H1 (cell line): ENCODE measurements around the gene MYO16. TPM values are rescaled to one million over a fixed set of nuclear protein-coding genes. Genes with fewer than 3 reads are reported as not detected.

Source experiments
- CTCF ChIA-PET: fragments of 300-600 bp; sonication (Branson Sonifier 250); formaldehyde crosslinking; loops from one replicate; lab custom pipeline; 2021; ENCODE audit not compliant: partially characterized antibody; lab: Charles Lee
- POLR2A ChIA-PET: fragments of 300-600 bp; sonication (Branson Sonifier 250); formaldehyde crosslinking; loops from one replicate; lab custom pipeline; 2021; ENCODE audit warnings: inconsistent platforms; ENCODE audit not compliant: partially characterized antibody; lab: Charles Lee
- DNase-seq, 2 experiments: peaks; one replicate each; pipeline versions ENCODE4 v3.0.0 to v3.0.0-alpha.2; 2010 to 2022; ENCODE audit warnings: low spot score in 2 of 2, low read depth in 1 of 2, mixed read lengths in 1 of 2
- FAIRE-seq: peaks from 2 replicates; lab custom pipeline; 2011; peaks lifted over from hg19 to GRCh38; lab: Jason Lieb, UNC
- H2AFZ ChIP-seq: 2 replicates; pipeline ENCODE4 v1.8.1; 2012; ENCODE audit warnings: low read length, inconsistent platforms
- H2AK5ac ChIP-seq: 2 replicates; pipeline ENCODE4 v1.6.1; 2013; ENCODE audit warnings: low read depth, low read length
- H2BK120ac ChIP-seq: replicated peaks from 2 replicates; pipeline ENCODE3; 2013; ENCODE audit warnings: low read depth, low read length, inconsistent platforms
- H2BK12ac ChIP-seq: 2 replicates; pipeline ENCODE4 v1.6.1; 2013; ENCODE audit warnings: low read depth, low read length
- H2BK15ac ChIP-seq: 2 replicates; pipeline ENCODE4 v1.6.1; 2013; ENCODE audit warnings: low read length
- H2BK20ac ChIP-seq: 2 replicates; pipeline ENCODE4 v1.6.1; 2013; ENCODE audit warnings: low read length
- H2BK5ac ChIP-seq: 2 replicates; pipeline ENCODE4 v1.6.1; 2013; ENCODE audit warnings: low read depth, low read length
- H3K14ac ChIP-seq: 2 replicates; pipeline ENCODE4 v1.6.1; 2013; ENCODE audit warnings: inconsistent platforms; ENCODE audit not compliant: insufficient read length
- H3K18ac ChIP-seq: 2 replicates; pipeline ENCODE4 v1.6.1; 2013; ENCODE audit warnings: low read length; ENCODE audit errors: extremely low read depth
- H3K23ac ChIP-seq: 2 replicates; pipeline ENCODE4 v1.6.1; 2013; ENCODE audit warnings: inconsistent platforms; ENCODE audit not compliant: insufficient read length
- H3K23me2 ChIP-seq: 2 replicates; pipeline ENCODE4 v1.6.1; 2013; ENCODE audit warnings: low read depth, low read length
- H3K27ac ChIP-seq: 2 replicates; pipeline ENCODE4 v1.6.1; 2011; ENCODE audit warnings: low read depth, low read length, inconsistent platforms
- H3K27me3 ChIP-seq, 4 experiments: replicated peaks in 1 of 4; 1 replicate in 1 of 4; 2 replicates in 3 of 4; pipeline versions ENCODE4 v1.6.1 to v1.8.1; 2011 to 2013; ENCODE audit warnings: low read length in 3 of 4, mild to moderate bottlenecking in 3 of 4, inconsistent platforms in 2 of 4, mixed read lengths in 2 of 4, moderate library complexity in 1 of 4; ENCODE audit not compliant: control insufficient read depth in 3 of 4, insufficient read depth in 3 of 4; ENCODE audit errors: extremely low read depth in 1 of 4
- H3K36me3 ChIP-seq, 4 experiments: 2 replicates each; pipeline versions ENCODE4 v1.6.1 to v1.8.1; 2011 to 2013; ENCODE audit warnings: mild to moderate bottlenecking in 4 of 4, low read length in 3 of 4, moderate library complexity in 2 of 4, control low read depth in 1 of 4, inconsistent platforms in 1 of 4; ENCODE audit not compliant: insufficient read depth in 4 of 4, control insufficient read depth in 2 of 4
- H3K4ac ChIP-seq: replicated peaks from 2 replicates; pipeline ENCODE3; 2013; ENCODE audit warnings: low read length, low read depth, mixed read lengths, inconsistent platforms; ENCODE audit not compliant: insufficient read length
- H3K4me1 ChIP-seq, 4 experiments: replicated peaks in 1 of 4; 1 replicate in 1 of 4; 2 replicates in 3 of 4; pipeline versions ENCODE4 v1.6.1 to v1.8.1; 2011 to 2013; ENCODE audit warnings: low read length in 3 of 4, inconsistent platforms in 2 of 4, mixed read lengths in 1 of 4; ENCODE audit not compliant: insufficient read depth in 4 of 4, control insufficient read depth in 3 of 4
- H3K4me2 ChIP-seq, 2 experiments: 2 replicates each; pipeline versions ENCODE4 v1.6.1 to v1.8.1; 2011 to 2013; ENCODE audit warnings: low read depth in 2 of 2, low read length in 2 of 2, control low read depth in 1 of 2, inconsistent platforms in 1 of 2, mild to moderate bottlenecking in 1 of 2; ENCODE audit not compliant: insufficient read depth in 1 of 2
- H3K4me3 ChIP-seq, 4 experiments: fragments of 200-600, 300-600 bp in 1 of 4; sonication (generic), shearing (Covaris generic), sonication (Bioruptor Twin) in 1 of 4; 2 replicates each; pipeline versions ENCODE4 v1.5.1 to v1.8.1; 2011 to 2016; ENCODE audit warnings: low read length in 4 of 4, low read depth in 3 of 4, control low read depth in 2 of 4, inconsistent platforms in 2 of 4, mild to moderate bottlenecking in 2 of 4, mixed read lengths in 1 of 4, moderate library complexity in 1 of 4; ENCODE audit not compliant: insufficient read depth in 2 of 4; ENCODE audit errors: extremely low read depth in 1 of 4
- H3K56ac ChIP-seq: replicated peaks from 2 replicates; pipeline ENCODE3; 2013; ENCODE audit warnings: low read depth, mild to moderate bottlenecking, mixed read lengths, low read length, inconsistent platforms; ENCODE audit not compliant: insufficient read length
- H3K79me1 ChIP-seq: 2 replicates; pipeline ENCODE4 v1.6.1; 2013; ENCODE audit warnings: low read depth, low read length, control low read depth
- H3K79me2 ChIP-seq, 2 experiments: 2 replicates each; pipeline versions ENCODE4 v1.6.1 to v1.8.1; 2012 to 2013; ENCODE audit warnings: low read length in 2 of 2, mild to moderate bottlenecking in 2 of 2, inconsistent platforms in 1 of 2; ENCODE audit not compliant: insufficient read depth in 2 of 2, control insufficient read depth in 1 of 2
- H3K9ac ChIP-seq, 4 experiments: replicated peaks in 1 of 4; 1 replicate in 1 of 4; 2 replicates in 3 of 4; pipeline versions ENCODE4 v1.6.1 to v1.8.1; 2011 to 2013; ENCODE audit warnings: low read depth in 3 of 4, low read length in 3 of 4, control low read depth in 2 of 4, mild to moderate bottlenecking in 2 of 4, moderate library complexity in 2 of 4, inconsistent platforms in 1 of 4; ENCODE audit errors: extremely low read depth in 1 of 4
- H3K9me3 ChIP-seq, 2 experiments: 2 replicates each; pipeline versions ENCODE4 v1.6.1 to v1.8.1; 2012 to 2013; ENCODE audit warnings: mild to moderate bottlenecking in 2 of 2, moderate library complexity in 2 of 2, control low read depth in 1 of 2, inconsistent platforms in 1 of 2, low read depth in 1 of 2, low read length in 1 of 2, mixed read lengths in 1 of 2; ENCODE audit not compliant: insufficient read depth in 2 of 2
- H4K20me1 ChIP-seq, 2 experiments: replicated peaks in 1 of 2; 2 replicates each; pipeline versions ENCODE3 to v1.8.1; 2011 to 2013; ENCODE audit warnings: inconsistent platforms in 2 of 2, low read length in 2 of 2, mild to moderate bottlenecking in 1 of 2; ENCODE audit not compliant: insufficient read depth in 2 of 2, control insufficient read depth in 1 of 2
- H4K5ac ChIP-seq: 2 replicates; pipeline ENCODE4 v1.6.1; 2013; ENCODE audit warnings: low read length, low read depth, mixed read lengths, inconsistent platforms; ENCODE audit not compliant: insufficient read length
- H4K8ac ChIP-seq: 2 replicates; pipeline ENCODE4 v1.8.0; 2013; ENCODE audit warnings: mild to moderate bottlenecking, moderate library complexity, low read length, inconsistent platforms; ENCODE audit not compliant: insufficient read depth; ENCODE audit errors: extremely low read depth
- H4K91ac ChIP-seq: replicated peaks from 2 replicates; pipeline ENCODE3; 2013; ENCODE audit warnings: low read length, mixed read lengths, inconsistent platforms; ENCODE audit not compliant: insufficient read length
- CTBP2 ChIP-seq: IDR thresholded peaks from 2 replicates; pipeline ENCODE4 v1.7.0; 2011; ENCODE audit warnings: borderline replicate concordance, mild to moderate bottlenecking, moderate library complexity, mixed read lengths, low read length; ENCODE audit not compliant: insufficient read depth, insufficient read length
- EGR1 ChIP-seq: IDR thresholded peaks from 2 replicates; pipeline ENCODE4 v1.6.1; 2011; ENCODE audit warnings: low read depth, low read length, borderline replicate concordance
- FOSL1 ChIP-seq: IDR thresholded peaks from 2 replicates; pipeline ENCODE4 v1.6.1; 2011; ENCODE audit warnings: mild to moderate bottlenecking, low read depth, low read length, moderate library complexity; ENCODE audit not compliant: insufficient read depth
- GABPA ChIP-seq: IDR thresholded peaks from 2 replicates; pipeline ENCODE4 v1.6.1; 2011; ENCODE audit warnings: mild to moderate bottlenecking, low read length, moderate library complexity, borderline replicate concordance; ENCODE audit not compliant: insufficient read depth
- HDAC2 ChIP-seq, 2 experiments: fragments of 300-600 bp in 1 of 2; sonication (generic) in 1 of 2; IDR thresholded peaks; 2 replicates each; pipeline ENCODE4 v1.6.1; 2011 to 2012; ENCODE audit warnings: low read depth in 2 of 2, low read length in 2 of 2, mild to moderate bottlenecking in 2 of 2, moderate library complexity in 2 of 2, borderline replicate concordance in 1 of 2, inconsistent platforms in 1 of 2
- NRF1 ChIP-seq: IDR thresholded peaks from 2 replicates; pipeline ENCODE4 v1.6.1; 2011; ENCODE audit warnings: mild to moderate bottlenecking, low read depth, low read length, improper control_type of control experiment
- SAP30 ChIP-seq: fragments of 300-600 bp; sonication (generic); IDR thresholded peaks from 2 replicates; pipeline ENCODE4 v1.7.1; 2012; ENCODE audit warnings: low read length, moderate library complexity, mild to moderate bottlenecking, inconsistent platforms; ENCODE audit not compliant: insufficient read depth, insufficient replicate concordance
- SIX5 ChIP-seq: IDR thresholded peaks from 2 replicates; pipeline ENCODE4 v1.6.1; 2011; ENCODE audit warnings: mild to moderate bottlenecking, low read depth, low read length
- TCF12 ChIP-seq: IDR thresholded peaks from 2 replicates; pipeline ENCODE4 v1.6.1; 2011; ENCODE audit warnings: low read depth, mild to moderate bottlenecking, low read length
- ZNF274 ChIP-seq: IDR thresholded peaks from 2 replicates; pipeline ENCODE4 v1.7.0; 2012; ENCODE audit warnings: low read length, borderline replicate concordance; ENCODE audit errors: extremely low read depth
- WGBS, 2 experiments: shearing (Covaris generic) in 1 of 2; methylation state at CpG; one replicate each; pipeline versions ENCODE4 v1.1.6 to v1.1.7; 2013 to 2015; ENCODE audit warnings: low lambda C conversion rate in 2 of 2, mixed read lengths in 2 of 2, inconsistent platforms in 1 of 2, low coverage in 1 of 2, missing lambda C conversion rate in 1 of 2; ENCODE audit not compliant: insufficient replicate concordance in 2 of 2, insufficient coverage in 1 of 2, insufficient read length in 1 of 2; ENCODE audit errors: extremely low coverage in 1 of 2, missing lambda C conversion rate in 1 of 2; 5-methylcytosine and 5-hydroxymethylcytosine counted together
- polyA plus RNA-seq, 7 experiments: library from polyadenylated mRNA; depleted of rRNA in 3 of 7; stranded (reverse) in 5 of 7; unstranded in 2 of 7; fragments of >200 nt in 5 of 7; fragments of 200-250 nt in 2 of 7; gene quantifications; 1 replicate in 5 of 7; 2 replicates in 1 of 7; 4 replicates in 1 of 7; pipeline versions ENCODE4 v1.2.1 to v1.2.3, GENCODE V29; 2011 to 2013; ENCODE audit warnings: missing spikeins in 2 of 7, mixed read lengths in 2 of 7
- total RNA-seq: library from RNA; stranded (reverse); fragmentation: NEBNext Ultra II Directional; extraction: Animal tissue kit (Norgen Biotek cat#: 25700); gene quantifications from 2 replicates; pipeline ENCODE4 v1.2.1, GENCODE V29; 2021
- TF ChIP-seq, protein P1 (sequence below), 3 experiments: IDR thresholded peaks; 1 replicate in 2 of 3; 2 replicates in 1 of 3; pipeline versions ENCODE4 v1.5.1 to v1.6.1; 2011; ENCODE audit warnings: low read length in 3 of 3, mild to moderate bottlenecking in 3 of 3, inconsistent platforms in 2 of 3, low read depth in 1 of 3, moderate library complexity in 1 of 3; ENCODE audit not compliant: insufficient read depth in 1 of 3; ENCODE audit errors: control extremely low read depth in 1 of 3

The MYO16 gene
- total and polyA plus RNA-seq, 2 of the 8 experiments (the other 6 are each of a cell fraction or from before 2014, with no cell fraction given) = 0.02 to 0.22 TPM

DNA sequence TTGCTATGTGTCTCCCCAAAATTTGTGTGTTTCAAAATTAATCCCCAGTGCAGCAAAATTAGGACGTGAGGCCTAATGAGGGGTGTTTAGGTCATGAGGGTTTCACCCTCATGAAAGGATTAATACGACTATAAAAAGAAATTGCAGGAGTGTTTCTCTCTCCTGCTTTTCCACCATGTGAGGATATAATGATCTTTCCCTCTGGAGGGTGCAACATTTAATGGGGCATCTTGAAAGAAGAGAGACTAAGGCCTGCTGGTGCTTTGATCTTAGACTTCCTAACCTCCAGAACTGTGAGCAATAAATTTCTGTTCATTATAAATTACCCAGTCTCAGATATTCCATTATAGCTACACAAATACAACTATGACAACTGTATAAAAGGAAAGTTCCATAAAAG, 183.2 kb downstream of the MYO16 start:
- Histone ChIP-seq H3K23me2 (no peaks in the 10 kb centered on the region), H3K79me1 (no peaks in the 10 kb centered on the region), H3K23ac (no peak overlapping the region), H3K27ac (no peak overlapping the region), H4K91ac (no peak overlapping the region), H3K4me1 (no peaks in the 10 kb centered on the region), H2BK15ac (no peak overlapping the region), H4K20me1 (no peaks in the 10 kb centered on the region), H2AK5ac (no peak overlapping the region), H3K18ac (no peak overlapping the region), H3K14ac (no peak overlapping the region), H3K36me3 (no peaks in the 10 kb centered on the region), H3K4me3 (no peak overlapping the region), H2AFZ (no peak overlapping the region), H3K4ac (no peak overlapping the region), H3K79me2 (no peaks in the 10 kb centered on the region), H2BK20ac (no peak overlapping the region), H3K27me3 (no peaks in the 10 kb centered on the region), H4K8ac (no peak overlapping the region), H3K9me3 (no peaks in the 10 kb centered on the region), H3K4me2 (no peak overlapping the region), H3K56ac (no peak overlapping the region), H4K5ac (no peak overlapping the region), H2BK12ac (no peak overlapping the region), H2BK5ac (no peak overlapping the region), H3K9ac (no peak overlapping the region), H2BK120ac (no peak overlapping the region)
- FAIRE-seq (no peak), DNase-seq (no peak)
- 87% methylated on average over 2 of the region's 2 CpGs; no CpG with 5 or more reads in 1 of the 2 experiments for WGBS, 2 experiments
- ChIA-PET POLR2A (no interaction called here), CTCF (no interaction called here)
- TF ChIP-seq, protein P1, sequence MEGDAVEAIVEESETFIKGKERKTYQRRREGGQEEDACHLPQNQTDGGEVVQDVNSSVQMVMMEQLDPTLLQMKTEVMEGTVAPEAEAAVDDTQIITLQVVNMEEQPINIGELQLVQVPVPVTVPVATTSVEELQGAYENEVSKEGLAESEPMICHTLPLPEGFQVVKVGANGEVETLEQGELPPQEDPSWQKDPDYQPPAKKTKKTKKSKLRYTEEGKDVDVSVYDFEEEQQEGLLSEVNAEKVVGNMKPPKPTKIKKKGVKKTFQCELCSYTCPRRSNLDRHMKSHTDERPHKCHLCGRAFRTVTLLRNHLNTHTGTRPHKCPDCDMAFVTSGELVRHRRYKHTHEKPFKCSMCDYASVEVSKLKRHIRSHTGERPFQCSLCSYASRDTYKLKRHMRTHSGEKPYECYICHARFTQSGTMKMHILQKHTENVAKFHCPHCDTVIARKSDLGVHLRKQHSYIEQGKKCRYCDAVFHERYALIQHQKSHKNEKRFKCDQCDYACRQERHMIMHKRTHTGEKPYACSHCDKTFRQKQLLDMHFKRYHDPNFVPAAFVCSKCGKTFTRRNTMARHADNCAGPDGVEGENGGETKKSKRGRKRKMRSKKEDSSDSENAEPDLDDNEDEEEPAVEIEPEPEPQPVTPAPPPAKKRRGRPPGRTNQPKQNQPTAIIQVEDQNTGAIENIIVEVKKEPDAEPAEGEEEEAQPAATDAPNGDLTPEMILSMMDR (IDR thresholded peaks at IDR 0.05; ENCODE audit: control extremely low read depth in 1 of 3, insufficient read depth in 1 of 3, low read depth in 1 of 3, low read length in 3 of 3) = no peak
- no peak for TF ChIP-seq HDAC2 (IDR thresholded peaks at IDR 0.05; ENCODE audit: borderline replicate concordance in 1 of 2, low read depth in 2 of 2, low read length in 2 of 2)
- no peak for TF ChIP-seq TCF12
- no peak for TF ChIP-seq NRF1
- no peak for TF ChIP-seq GABPA
- no peak for TF ChIP-seq EGR1
- no peak for TF ChIP-seq ZNF274
- TF ChIP-seq CTBP2 = no peak
- no peak for TF ChIP-seq SIX5
- no peak for TF ChIP-seq FOSL1
- TF ChIP-seq SAP30 = no peak
